ENCODE data around the gene DSC2.

DNA sequence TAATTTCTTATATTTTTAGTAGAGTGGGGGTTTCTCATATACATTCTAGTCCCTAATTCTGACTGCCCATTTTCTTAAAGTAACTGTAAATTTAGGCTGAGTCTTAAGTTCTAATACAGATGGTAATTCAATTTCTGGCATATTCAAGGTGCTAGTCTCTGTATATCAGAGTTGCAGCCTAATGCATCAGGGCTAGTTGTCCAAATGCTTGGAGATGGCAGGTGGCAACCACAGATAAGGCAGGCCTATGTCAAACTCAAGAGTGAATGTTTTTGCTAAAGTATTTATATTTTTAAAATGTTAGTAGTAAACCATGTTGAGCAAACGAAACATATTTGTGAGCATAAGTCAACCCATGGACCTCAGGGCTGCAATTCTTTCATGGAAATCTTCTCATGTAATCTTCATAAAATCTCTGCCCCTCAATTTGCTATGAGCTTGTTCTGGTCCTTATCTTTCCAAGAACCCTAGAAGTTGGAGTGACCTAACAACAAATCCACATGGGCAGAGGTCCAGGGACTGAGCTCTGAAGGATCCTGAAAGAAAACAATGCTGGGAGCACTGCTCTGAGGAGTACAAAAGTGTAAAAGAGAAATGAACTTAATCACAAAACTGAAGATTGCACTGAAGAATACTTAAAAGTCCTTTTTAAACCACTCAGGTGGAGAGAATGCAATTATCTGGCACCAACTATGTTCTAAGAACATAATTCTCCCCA is 27.3 kb upstream of the DSC2 start:
- TF ChIP-seq CTCF (IDR thresholded peaks at IDR 0.05) = no peak
- TF ChIP-seq POLR2AphosphoS5 (IDR thresholded peaks at IDR 0.05) = no peak
- TF ChIP-seq POLR2A (IDR thresholded peaks at IDR 0.05) = no peak
